ENCODE data around the gene RAB4A. TPM values are rescaled to one million over a fixed set of nuclear protein-coding genes. Genes with fewer than 3 reads are reported as not detected.

The RAB4A gene
- total and polyA plus RNA-seq, 2 of the 8 experiments (the other 6 are each of a cell fraction or from before 2014, with no cell fraction given), result 13.3 to 68.8 TPM

DNA sequence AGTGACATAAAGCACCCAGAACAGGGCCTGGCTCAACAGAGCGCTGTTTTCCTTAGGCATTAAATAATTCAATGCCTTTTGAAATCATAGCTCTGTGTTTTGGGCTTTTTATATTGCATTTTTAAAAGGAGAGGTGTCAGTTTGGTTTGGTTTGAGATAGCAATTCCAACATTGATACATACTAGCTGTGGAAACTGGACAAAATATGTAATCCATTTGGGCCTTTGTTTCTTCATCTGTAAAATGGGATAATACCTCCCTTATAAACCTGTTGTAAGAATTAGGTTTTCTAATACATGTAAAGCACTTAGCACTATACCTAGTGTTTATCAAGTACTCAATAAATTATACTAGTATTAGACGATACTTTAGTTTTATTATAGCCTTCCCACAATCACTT lies 8.7 kb upstream of the RAB4A start:
- Histone ChIP-seq H2BK15ac (ENCODE audit: low read length) (no peak overlapping the region), H4K20me1 (replicated peaks in 1 of 2; ENCODE audit: control insufficient read depth in 1 of 2, insufficient read depth in 2 of 2, low read length in 2 of 2) (no peaks in the 10 kb centered on the region), H3K4me3 (ENCODE audit: extremely low read depth in 1 of 4, insufficient read depth in 2 of 4, low read depth in 3 of 4, low read length in 4 of 4) (no peak overlapping the region), H2BK12ac (ENCODE audit: low read depth, low read length) (no peak overlapping the region), H2AFZ (ENCODE audit: low read length) (no peak overlapping the region), H2AK5ac (ENCODE audit: low read depth, low read length) (no peak overlapping the region), H3K18ac (ENCODE audit: extremely low read depth, low read length) (no peak overlapping the region), H4K91ac (replicated peaks; ENCODE audit: insufficient read length, low read length) (no peak overlapping the region), H3K4ac (replicated peaks; ENCODE audit: insufficient read length, low read depth, low read length) (no peak overlapping the region), H2BK120ac (replicated peaks; ENCODE audit: low read depth, low read length) (no peak overlapping the region), H3K14ac (ENCODE audit: insufficient read length) (no peak overlapping the region), H3K27ac (ENCODE audit: low read depth, low read length) (no peak overlapping the region), H2BK20ac (ENCODE audit: low read length) (no peak overlapping the region), H3K27me3 (replicated peaks in 1 of 4; ENCODE audit: control insufficient read depth in 3 of 4, extremely low read depth in 1 of 4, insufficient read depth in 3 of 4, low read length in 3 of 4) (no peaks in the 10 kb centered on the region), H3K4me1 (replicated peaks in 1 of 4; ENCODE audit: control insufficient read depth in 3 of 4, insufficient read depth in 4 of 4, low read length in 3 of 4) (peaks cover 0 to 6% (median 2%) of the 10 kb centered on the region in 4 experiments; a peak in 2 of 7 replicates), H3K23me2 (ENCODE audit: low read depth, low read length) (no peaks in the 10 kb centered on the region), H3K79me1 (ENCODE audit: low read depth, low read length) (no peaks in the 10 kb centered on the region), H3K9ac (replicated peaks in 1 of 4; ENCODE audit: extremely low read depth in 1 of 4, low read depth in 3 of 4, low read length in 3 of 4) (no peak overlapping the region), H3K36me3 (ENCODE audit: control insufficient read depth in 2 of 4, insufficient read depth in 4 of 4, low read length in 3 of 4) (no peaks in the 10 kb centered on the region), H3K56ac (replicated peaks; ENCODE audit: insufficient read length, low read depth, low read length) (no peak overlapping the region), H2BK5ac (ENCODE audit: low read depth, low read length) (no peak overlapping the region), H3K79me2 (ENCODE audit: control insufficient read depth in 1 of 2, insufficient read depth in 2 of 2, low read length in 2 of 2) (no peaks in the 10 kb centered on the region), H4K5ac (ENCODE audit: insufficient read length, low read depth, low read length) (no peak overlapping the region), H3K23ac (ENCODE audit: insufficient read length) (no peak overlapping the region), H4K8ac (ENCODE audit: extremely low read depth, insufficient read depth, low read length) (no peak overlapping the region), H3K9me3 (ENCODE audit: insufficient read depth in 2 of 2, low read depth in 1 of 2, low read length in 1 of 2) (no peaks in the 10 kb centered on the region), H3K4me2 (ENCODE audit: insufficient read depth in 1 of 2, low read depth in 2 of 2, low read length in 2 of 2) (no peak overlapping the region)
- CTCF ChIA-PET (ENCODE audit: partially characterized antibody), result interaction anchor here (1.6 kb wide), 1 partner anchor 219 kb away, joined by 4 read pairs; no protein-coding TSS in a partner anchor
- DNase-seq (ENCODE audit: low read depth in 1 of 2, low spot score in 2 of 2) (no peak), FAIRE-seq (no peak)
- POLR2A ChIA-PET (ENCODE audit: partially characterized antibody), result no interaction called here
- 94% methylated on average over 2 of the region's 2 CpGs; no CpG with 5 or more reads in 1 of the 2 experiments for WGBS, 2 experiments (ENCODE audit: extremely low coverage in 1 of 2, insufficient coverage in 1 of 2, insufficient read length in 1 of 2, insufficient replicate concordance in 2 of 2, low coverage in 1 of 2, low lambda C conversion rate in 2 of 2, missing lambda C conversion rate in 1 of 2)
- no peak for TF ChIP-seq SAP30 (IDR thresholded peaks at IDR 0.05; ENCODE audit: insufficient read depth, insufficient replicate concordance, low read length)
- TF ChIP-seq RXRA (IDR thresholded peaks at IDR 0.05; ENCODE audit: insufficient read depth, low read depth, low read length), result no peak
- TF ChIP-seq ZNF274 (IDR thresholded peaks at IDR 0.05; ENCODE audit: borderline replicate concordance, extremely low read depth, low read length), result no peak
- no peak for TF ChIP-seq NANOG (IDR thresholded peaks at IDR 0.05; ENCODE audit: insufficient read depth, low read depth, low read length, poor library complexity, severe bottlenecking)
- TF ChIP-seq, protein P1, sequence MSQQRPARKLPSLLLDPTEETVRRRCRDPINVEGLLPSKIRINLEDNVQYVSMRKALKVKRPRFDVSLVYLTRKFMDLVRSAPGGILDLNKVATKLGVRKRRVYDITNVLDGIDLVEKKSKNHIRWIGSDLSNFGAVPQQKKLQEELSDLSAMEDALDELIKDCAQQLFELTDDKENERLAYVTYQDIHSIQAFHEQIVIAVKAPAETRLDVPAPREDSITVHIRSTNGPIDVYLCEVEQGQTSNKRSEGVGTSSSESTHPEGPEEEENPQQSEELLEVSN (IDR thresholded peaks at IDR 0.05), result no peak
- no peak for TF ChIP-seq CEBPB (IDR thresholded peaks at IDR 0.05; ENCODE audit: low read depth, low read length)
- no peak for TF ChIP-seq KDM4A (IDR thresholded peaks at IDR 0.05; ENCODE audit: low read depth, low read length, severe bottlenecking)
